GM12865 (cell line): ENCODE results near the gene ADGRV1.

Source experiments
- DNase-seq: peaks from one replicate; pipeline ENCODE4 v3.0.0; 2010; ENCODE audit warnings: low read depth
- H3K4me3 ChIP-seq: 2 replicates; pipeline ENCODE4 v1.5.1; 2011; ENCODE audit warnings: mild to moderate bottlenecking, low read depth, low read length, control low read depth
- CTCF ChIP-seq: IDR thresholded peaks from 2 replicates; pipeline ENCODE4 v1.5.1; 2011; ENCODE audit warnings: low read length, control low read depth, low read depth, inconsistent platforms; ENCODE audit not compliant: insufficient read depth; ENCODE audit errors: missing control alignments

The ADGRV1 gene

GRCh38 chr5:91158011-91158410, 599.4 kb downstream of the ADGRV1 start:
- DNase-seq: no peak
- no peak overlapping the region for H3K4me3 ChIP-seq
- no peak for TF ChIP-seq CTCF

DNA sequence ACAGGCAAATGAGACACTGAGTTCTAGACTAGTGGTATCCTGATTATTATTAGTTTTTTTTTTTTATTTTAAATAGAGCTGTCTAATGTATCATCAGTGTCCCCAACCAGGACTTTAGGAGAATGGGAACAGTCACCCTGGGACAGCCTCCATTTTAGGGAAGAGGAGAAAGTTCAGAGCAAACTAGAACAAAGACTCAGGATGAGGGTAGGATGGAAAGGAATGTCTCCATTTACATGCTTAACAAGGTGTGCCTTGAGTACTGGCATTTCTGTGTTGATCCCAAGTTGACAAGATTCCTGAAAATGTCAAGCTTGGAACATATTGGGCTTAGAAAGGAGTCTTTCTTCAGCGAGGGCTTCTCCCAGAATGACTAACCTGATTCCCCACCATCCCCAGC, 601.0 kb downstream of the ADGRV1 start:
- H3K4me3 ChIP-seq: no peak overlapping the region
- no peak for TF ChIP-seq CTCF
- no peak for DNase-seq

DNA sequence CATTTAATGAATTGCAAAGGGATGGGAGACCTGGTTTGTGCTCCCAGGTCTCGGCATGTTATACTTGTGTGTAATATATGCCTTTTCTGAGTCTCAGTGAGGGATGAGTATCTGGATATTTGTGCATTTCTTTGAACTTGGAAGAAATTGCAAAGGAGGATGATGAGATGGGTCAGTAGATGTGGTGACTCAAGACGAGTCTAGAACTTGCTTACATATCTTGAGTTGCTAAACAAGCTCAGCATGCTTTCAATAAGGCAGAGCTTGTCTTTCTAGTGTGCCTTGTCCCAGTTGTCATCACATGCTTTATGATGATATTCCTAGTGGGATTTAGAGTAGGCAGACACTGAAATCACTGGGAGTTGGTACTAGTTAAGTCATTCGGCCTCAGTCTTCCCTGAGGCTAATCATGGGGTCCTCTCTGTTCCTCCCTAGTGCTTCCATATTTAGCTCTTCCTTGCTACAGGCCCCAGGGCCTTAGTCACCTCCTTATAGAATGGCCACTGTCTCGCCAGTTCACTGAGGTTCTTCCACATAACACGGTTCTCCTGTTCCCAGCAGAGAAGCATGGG, 602.2 kb downstream of the ADGRV1 start:
- DNase-seq: no peak
- no peak overlapping the region for H3K4me3 ChIP-seq
- no peak for TF ChIP-seq CTCF

DNA sequence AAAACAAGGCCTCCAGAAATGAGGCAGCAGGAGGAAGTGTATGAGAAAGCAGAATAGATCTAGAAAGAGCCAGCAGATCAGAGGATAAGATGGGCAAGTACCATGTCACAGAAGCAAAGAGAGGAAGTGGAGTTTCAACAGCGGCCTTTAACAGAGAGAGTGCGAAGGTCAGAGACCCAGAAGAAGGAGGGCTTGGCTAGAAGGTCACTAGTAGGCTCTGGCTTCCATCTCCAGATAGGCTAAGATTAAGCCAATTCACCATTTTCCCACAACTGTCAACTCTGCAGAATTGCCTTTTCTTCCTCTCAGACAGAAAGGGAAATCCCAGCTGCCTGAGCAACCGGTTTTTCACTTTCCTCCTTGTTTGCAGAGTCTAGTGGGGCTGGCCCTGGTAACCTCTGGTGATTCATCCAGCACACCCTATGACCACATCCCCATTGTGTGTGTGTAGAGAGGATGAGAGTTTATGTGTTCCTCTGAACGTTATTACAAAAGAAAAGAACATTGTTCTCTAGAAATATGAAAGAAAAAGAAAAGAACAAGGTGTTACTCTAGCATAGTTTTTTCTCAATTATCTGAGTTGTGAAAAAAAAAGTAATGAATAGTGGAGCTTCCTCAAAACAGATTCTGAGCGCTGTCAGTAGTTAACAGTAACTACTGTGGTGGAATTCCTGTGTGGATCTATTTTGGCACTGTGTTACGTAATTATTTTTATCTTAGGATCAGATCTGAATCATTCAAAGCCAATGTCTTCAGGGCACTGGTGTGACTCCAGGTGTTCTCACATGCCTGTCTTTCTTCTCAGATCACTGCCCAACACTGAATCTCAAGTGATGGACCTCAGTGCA, 604.2 kb downstream of the ADGRV1 start:
- TF ChIP-seq CTCF: no peak
- peak; percentile 90 for DNase-seq
- no peak overlapping the region for H3K4me3 ChIP-seq

DNA sequence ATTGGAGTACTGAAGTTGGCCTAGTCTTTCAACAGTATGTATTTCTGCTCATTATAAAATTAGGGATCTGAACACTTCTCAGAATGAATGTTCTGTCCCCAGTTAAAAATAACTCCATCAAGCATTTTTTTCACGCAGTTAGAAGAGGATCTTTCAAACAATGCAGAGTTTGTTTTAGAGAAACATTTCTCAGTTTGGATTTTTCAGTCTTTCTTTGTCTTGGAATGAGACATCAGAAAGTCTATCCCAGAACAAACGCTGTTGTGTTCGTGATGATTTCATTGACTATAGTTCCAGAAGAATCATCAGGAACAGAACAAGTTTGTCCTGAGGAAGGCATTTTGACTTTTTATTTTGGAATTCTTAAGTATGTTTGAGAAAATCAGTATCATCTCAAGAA, 605.8 kb downstream of the ADGRV1 start:
- no peak overlapping the region for H3K4me3 ChIP-seq
- DNase-seq: no peak
- no peak for TF ChIP-seq CTCF

DNA sequence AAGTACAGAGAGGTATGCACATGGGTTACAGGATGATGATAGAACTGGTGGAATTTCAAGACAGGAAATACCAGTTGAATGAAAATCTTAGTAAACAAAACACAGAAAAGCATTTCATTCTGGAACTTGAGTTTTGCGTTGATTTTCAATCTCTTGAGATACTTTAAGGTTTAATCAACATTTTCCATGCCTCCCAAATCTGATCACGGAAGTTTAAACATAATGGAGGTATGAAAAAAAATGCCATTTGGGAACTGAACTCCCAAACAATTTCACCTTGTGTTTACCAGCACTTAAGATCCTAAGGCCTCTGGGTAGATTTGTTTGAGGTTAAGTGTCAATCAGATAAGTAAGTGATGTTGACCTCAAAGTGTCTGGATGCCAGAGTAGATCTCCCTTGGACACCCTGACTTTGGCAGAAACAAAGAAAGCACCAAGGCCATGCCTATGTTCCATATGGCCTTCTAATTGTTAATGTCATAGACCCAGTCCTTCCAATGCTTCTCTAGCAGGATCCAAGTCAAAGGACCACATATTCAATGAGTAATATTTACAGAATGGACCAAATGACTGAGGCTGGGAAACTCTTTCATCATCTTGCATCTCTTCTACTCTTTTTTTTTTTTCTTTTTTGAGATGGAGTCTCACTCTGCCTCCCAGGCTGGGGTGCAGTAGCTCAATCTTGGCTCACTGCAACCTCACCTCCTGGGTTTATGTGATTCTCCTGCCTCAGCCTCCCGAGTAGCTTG, 607.6 kb downstream of the ADGRV1 start:
- no peak for DNase-seq
- H3K4me3 ChIP-seq: no peak overlapping the region
- no peak for TF ChIP-seq CTCF
